Astrocyte (in vitro differentiated cells and primary cell): ENCODE results near the gene MCF2L2. TPM values are rescaled to one million over a fixed set of nuclear protein-coding genes. Genes with fewer than 3 reads are reported as not detected.

ENCODE experiments used
- DNase-seq: peaks from one replicate; pipeline ENCODE4 v3.0.0-alpha.2; 2010; ENCODE audit warnings: low read depth
- FAIRE-seq: peaks from 2 replicates; lab custom pipeline; 2011; peaks lifted over from hg19 to GRCh38; lab: Jason Lieb, UNC
- H2AFZ ChIP-seq: 2 replicates; pipeline ENCODE4 v1.6.0; 2012; ENCODE audit warnings: low read depth, low read length, inconsistent platforms
- H3K27ac ChIP-seq: 2 replicates; pipeline ENCODE4 v1.5.1; 2011; ENCODE audit warnings: low read depth, low read length, inconsistent platforms
- H3K27me3 ChIP-seq: 2 replicates; pipeline ENCODE4 v1.6.0; 2011; ENCODE audit warnings: low read length, inconsistent platforms; ENCODE audit not compliant: insufficient read depth
- H3K36me3 ChIP-seq: 2 replicates; pipeline ENCODE4 v1.5.1; 2011; ENCODE audit warnings: low read length, inconsistent platforms; ENCODE audit not compliant: insufficient read depth
- H3K4me1 ChIP-seq: 2 replicates; pipeline ENCODE4 v1.5.1; 2011; ENCODE audit warnings: low read length, inconsistent platforms; ENCODE audit not compliant: insufficient read depth
- H3K4me2 ChIP-seq: 2 replicates; pipeline ENCODE4 v1.6.0; 2012; ENCODE audit warnings: low read length, inconsistent platforms
- H3K4me3 ChIP-seq: 2 replicates; pipeline ENCODE4 v1.5.1; 2011; ENCODE audit warnings: low read depth, mild to moderate bottlenecking, low read length, inconsistent platforms; ENCODE audit not compliant: insufficient read depth
- H3K79me2 ChIP-seq: 2 replicates; pipeline ENCODE4 v1.6.0; 2012; ENCODE audit warnings: mild to moderate bottlenecking, low read length, inconsistent platforms; ENCODE audit not compliant: insufficient read depth
- H3K9ac ChIP-seq: 2 replicates; pipeline ENCODE4 v1.6.0; 2012; ENCODE audit warnings: mild to moderate bottlenecking, low read length, inconsistent platforms
- H3K9me3 ChIP-seq: 2 replicates; pipeline ENCODE4 v1.5.1; 2012; ENCODE audit warnings: low read depth, mild to moderate bottlenecking, low read length, inconsistent platforms; ENCODE audit not compliant: insufficient read depth
- H4K20me1 ChIP-seq: 2 replicates; pipeline ENCODE4 v1.6.0; 2012; ENCODE audit warnings: low read length, inconsistent platforms; ENCODE audit not compliant: insufficient read depth
- H3K27ac Mint-ChIP-seq: one replicate; pipeline ENCODE4 v1.8.0; 2021; ENCODE audit warnings: mild to moderate bottlenecking, mixed read lengths; ENCODE audit not compliant: unreplicated experiment
- H3K27me3 Mint-ChIP-seq: one replicate; pipeline ENCODE4 v1.8.0; 2021; ENCODE audit warnings: low read depth, mixed read lengths; ENCODE audit not compliant: unreplicated experiment
- H3K36me3 Mint-ChIP-seq: one replicate; pipeline ENCODE4 v1.8.0; 2021; ENCODE audit warnings: low read depth, mixed read lengths; ENCODE audit not compliant: unreplicated experiment
- H3K4me1 Mint-ChIP-seq: one replicate; pipeline ENCODE4 v1.8.0; 2021; ENCODE audit warnings: low read depth, mixed read lengths; ENCODE audit not compliant: unreplicated experiment
- H3K4me3 Mint-ChIP-seq: one replicate; pipeline ENCODE4 v1.8.0; 2021; ENCODE audit warnings: mild to moderate bottlenecking, moderate library complexity, mixed read lengths; ENCODE audit not compliant: unreplicated experiment
- H3K9me3 Mint-ChIP-seq: one replicate; pipeline ENCODE4 v1.8.0; 2021; ENCODE audit warnings: mild to moderate bottlenecking, mixed read lengths; ENCODE audit not compliant: unreplicated experiment
- EZH2 ChIP-seq: IDR thresholded peaks from 2 replicates; pipeline ENCODE4 v1.6.1; 2012; ENCODE audit warnings: mild to moderate bottlenecking, low read length, inconsistent platforms; ENCODE audit not compliant: insufficient read depth
- total RNA-seq: library from RNA; stranded (reverse); gene quantifications from 2 replicates; pipeline ENCODE4 v1.2.1, GENCODE V29; 2021
- TF ChIP-seq, protein P1 (sequence below): IDR thresholded peaks from 2 replicates; pipeline ENCODE4 v1.5.1; 2011; ENCODE audit warnings: low read depth, mild to moderate bottlenecking, inconsistent platforms, low read length, moderate library complexity; ENCODE audit not compliant: insufficient read depth

The MCF2L2 gene
- total RNA-seq, 1 donor from 2014 or later: 0.89 TPM

DNA sequence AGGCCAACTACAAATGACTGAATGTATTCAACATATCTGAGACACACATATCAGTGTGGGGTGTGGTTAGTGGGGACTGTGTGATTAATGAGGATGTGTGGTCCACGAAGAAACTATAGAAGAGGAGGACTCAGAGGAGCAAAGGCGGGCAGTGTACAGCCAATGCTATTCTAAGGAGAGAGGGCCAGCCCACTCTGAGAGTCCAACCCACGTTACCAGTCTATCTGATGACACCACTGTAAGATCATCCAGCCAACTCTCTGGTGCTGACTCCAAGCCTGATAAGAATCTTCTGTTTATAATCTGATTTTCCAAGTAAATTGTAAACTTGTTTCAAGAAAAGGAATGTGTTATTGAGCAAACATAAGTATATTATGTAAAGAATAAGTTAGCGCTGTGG, 47.2 kb downstream of the MCF2L2 start:
- no peak overlapping the region for H3K27ac Mint-ChIP-seq
- H3K36me3 ChIP-seq: no peaks in the 10 kb centered on the region
- TF ChIP-seq EZH2: no peak
- TF ChIP-seq, protein P1, sequence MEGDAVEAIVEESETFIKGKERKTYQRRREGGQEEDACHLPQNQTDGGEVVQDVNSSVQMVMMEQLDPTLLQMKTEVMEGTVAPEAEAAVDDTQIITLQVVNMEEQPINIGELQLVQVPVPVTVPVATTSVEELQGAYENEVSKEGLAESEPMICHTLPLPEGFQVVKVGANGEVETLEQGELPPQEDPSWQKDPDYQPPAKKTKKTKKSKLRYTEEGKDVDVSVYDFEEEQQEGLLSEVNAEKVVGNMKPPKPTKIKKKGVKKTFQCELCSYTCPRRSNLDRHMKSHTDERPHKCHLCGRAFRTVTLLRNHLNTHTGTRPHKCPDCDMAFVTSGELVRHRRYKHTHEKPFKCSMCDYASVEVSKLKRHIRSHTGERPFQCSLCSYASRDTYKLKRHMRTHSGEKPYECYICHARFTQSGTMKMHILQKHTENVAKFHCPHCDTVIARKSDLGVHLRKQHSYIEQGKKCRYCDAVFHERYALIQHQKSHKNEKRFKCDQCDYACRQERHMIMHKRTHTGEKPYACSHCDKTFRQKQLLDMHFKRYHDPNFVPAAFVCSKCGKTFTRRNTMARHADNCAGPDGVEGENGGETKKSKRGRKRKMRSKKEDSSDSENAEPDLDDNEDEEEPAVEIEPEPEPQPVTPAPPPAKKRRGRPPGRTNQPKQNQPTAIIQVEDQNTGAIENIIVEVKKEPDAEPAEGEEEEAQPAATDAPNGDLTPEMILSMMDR: no peak

GRCh38 chr3:183378951-183379350, 49.5 kb downstream of the MCF2L2 start:
- no peaks in the 10 kb centered on the region for H3K36me3 ChIP-seq
- FAIRE-seq: no peak
- H3K27me3 ChIP-seq: peaks cover 3% of the 10 kb centered on the region
- no peak overlapping the region for H3K27ac ChIP-seq
- no peaks in the 10 kb centered on the region for H3K9me3 ChIP-seq
- Mint-ChIP-seq H3K4me3 (no peak overlapping the region), H3K27ac (no peak overlapping the region), H3K27me3 (peaks cover 7% of the 10 kb centered on the region), H3K4me1 (peaks cover 10% of the 10 kb centered on the region), H3K9me3 (no peaks in the 10 kb centered on the region), H3K36me3 (no peaks in the 10 kb centered on the region)
- H2AFZ ChIP-seq: no peak overlapping the region
- no peak overlapping the region for H3K9ac ChIP-seq
- no peaks in the 10 kb centered on the region for H4K20me1 ChIP-seq
- DNase-seq: no peak
- H3K4me1 ChIP-seq: peaks cover 5% of the 10 kb centered on the region
- no peaks in the 10 kb centered on the region for H3K79me2 ChIP-seq
- no peak for TF ChIP-seq EZH2
- TF ChIP-seq, protein P1: no peak
- no peak overlapping the region for H3K4me2 ChIP-seq
- H3K4me3 ChIP-seq: no peak overlapping the region

More for the DNA sequence above, 47.2 kb downstream of the MCF2L2 start:
- Histone ChIP-seq H3K4me3 (no peak overlapping the region), H3K4me1 (peaks cover 5% of the 10 kb centered on the region), H3K27ac (no peak overlapping the region), H3K9ac (no peak overlapping the region), H2AFZ (peak overlapping the region; percentile 14), H3K4me2 (no peak overlapping the region), H4K20me1 (no peaks in the 10 kb centered on the region), H3K27me3 (peaks cover 4% of the 10 kb centered on the region), H3K9me3 (no peaks in the 10 kb centered on the region), H3K79me2 (no peaks in the 10 kb centered on the region)
- Mint-ChIP-seq H3K4me1 (peaks cover 14% of the 10 kb centered on the region), H3K27me3 (peaks cover 4% of the 10 kb centered on the region), H3K4me3 (no peak overlapping the region), H3K9me3 (no peaks in the 10 kb centered on the region), H3K36me3 (no peaks in the 10 kb centered on the region)
- peak; percentile 63 for DNase-seq
- FAIRE-seq: no peak

DNA sequence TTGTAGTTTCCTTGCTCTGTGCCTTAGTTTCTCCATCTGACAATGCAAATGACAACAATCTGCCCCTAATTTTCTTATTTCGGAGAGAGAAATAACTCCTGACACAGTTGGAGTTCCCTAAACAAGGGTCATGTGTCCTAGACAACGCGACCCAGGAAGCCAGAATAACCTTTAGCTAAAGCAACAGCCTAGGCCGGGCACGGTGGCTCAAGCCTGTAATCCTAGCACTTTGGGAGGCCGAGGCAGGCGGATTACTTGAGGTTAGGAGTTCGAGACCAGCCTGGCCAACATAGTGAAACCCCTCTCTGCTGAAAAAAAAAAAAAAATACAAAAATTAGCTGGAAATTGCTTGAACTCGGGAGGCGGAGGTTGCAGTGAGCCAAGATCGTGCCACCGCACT, 49.9 kb downstream of the MCF2L2 start:
- TF ChIP-seq, protein P1: no peak
- TF ChIP-seq EZH2: no peak

More for the DNA sequence above, 49.9 kb downstream of the MCF2L2 start:
- no peaks in the 10 kb centered on the region for H4K20me1 ChIP-seq
- no peak overlapping the region for H3K4me3 Mint-ChIP-seq
- H2AFZ ChIP-seq: no peak overlapping the region
- H3K27ac Mint-ChIP-seq: no peak overlapping the region
- H3K9me3 ChIP-seq: no peaks in the 10 kb centered on the region
- H3K79me2 ChIP-seq: no peaks in the 10 kb centered on the region
- no peaks in the 10 kb centered on the region for H3K36me3 ChIP-seq
- H3K4me3 ChIP-seq: no peak overlapping the region
- H3K4me1 Mint-ChIP-seq: peaks cover 10% of the 10 kb centered on the region
- H3K27me3 Mint-ChIP-seq: peaks cover 7% of the 10 kb centered on the region
- no peak overlapping the region for H3K27ac ChIP-seq
- no peaks in the 10 kb centered on the region for H3K27me3 ChIP-seq
- H3K36me3 Mint-ChIP-seq: no peaks in the 10 kb centered on the region
- no peaks in the 10 kb centered on the region for H3K9me3 Mint-ChIP-seq
- peaks cover 5% of the 10 kb centered on the region for H3K4me1 ChIP-seq
- no peak overlapping the region for H3K4me2 ChIP-seq
- FAIRE-seq: no peak
- no peak for DNase-seq
- H3K9ac ChIP-seq: no peak overlapping the region
